Loucy (cell line): ENCODE measurements around the gene USP8.
"Not testable (repeated sequence)": the region's sequence is repeated elsewhere in the genome, so short reads cannot be mapped to it uniquely, and the experiment has no call there.

Experiments
- H2AFZ ChIP-seq: fragments of 200-600 bp; sonication (generic); 2 replicates; pipeline ENCODE4 v1.6.0; 2016; ENCODE audit warnings: antibody characterized with exemption, mild to moderate bottlenecking, low read length, moderate library complexity
- H3F3A ChIP-seq: fragments of 200-600 bp; 2 replicates; pipeline ENCODE4 v1.6.0; 2016; ENCODE audit warnings: antibody characterized with exemption, low read depth, mild to moderate bottlenecking
- H3K27me3 ChIP-seq: fragments of 200-600 bp; sonication (generic); 2 replicates; pipeline ENCODE4 v1.6.1; 2014; ENCODE audit warnings: low read length, mild to moderate bottlenecking; ENCODE audit not compliant: insufficient read depth, poor library complexity, severe bottlenecking
- H3K36me3 ChIP-seq: fragments of 200-600 bp; sonication (generic); 2 replicates; pipeline ENCODE4 v1.6.1; 2016; ENCODE audit warnings: low read length; ENCODE audit not compliant: insufficient read depth
- H3K4me1 ChIP-seq: fragments of 200-600 bp; sonication (generic); 2 replicates; pipeline ENCODE4 v1.5.1; 2014; ENCODE audit warnings: low read length, mild to moderate bottlenecking; ENCODE audit not compliant: insufficient read depth, poor library complexity, severe bottlenecking
- H3K4me2 ChIP-seq: fragments of 200-600 bp; sonication (generic); 2 replicates; pipeline ENCODE4 v1.6.0; 2014; ENCODE audit warnings: antibody characterized with exemption, low read length, low read depth, mild to moderate bottlenecking; ENCODE audit not compliant: poor library complexity, severe bottlenecking
- H3K4me3 ChIP-seq: fragments of 200-600 bp; sonication (generic); 2 replicates; pipeline ENCODE4 v1.5.1; 2014; ENCODE audit warnings: low read length, mild to moderate bottlenecking, mixed read lengths; ENCODE audit not compliant: poor library complexity, severe bottlenecking
- H3K79me2 ChIP-seq: fragments of 200-600 bp; sonication (generic); 2 replicates; pipeline ENCODE4 v1.6.1; 2014; ENCODE audit warnings: low read length; ENCODE audit not compliant: insufficient read depth
- H3K9ac ChIP-seq: fragments of 200-600 bp; sonication (generic); 2 replicates; pipeline ENCODE4 v1.6.0; 2014; ENCODE audit warnings: mild to moderate bottlenecking, low read depth, low read length, moderate library complexity; ENCODE audit not compliant: poor library complexity, severe bottlenecking
- H3K9me2 ChIP-seq: fragments of 200-600 bp; sonication (generic); replicated peaks from 2 replicates; pipeline ENCODE4 v1.6.1; 2016; ENCODE audit warnings: low read depth, low read length, mixed read lengths
- H3K9me3 ChIP-seq: fragments of 200-600 bp; sonication (generic); 2 replicates; pipeline ENCODE4 v1.6.1; 2014; ENCODE audit warnings: mild to moderate bottlenecking, antibody characterized with exemption, low read length, low read depth; ENCODE audit not compliant: insufficient read depth
- H4K20me1 ChIP-seq: fragments of 200-600 bp; sonication (generic); 2 replicates; pipeline ENCODE4 v1.6.0; 2014; ENCODE audit warnings: antibody characterized with exemption, low read length, mild to moderate bottlenecking; ENCODE audit not compliant: insufficient read depth, poor library complexity, severe bottlenecking
- CTCF ChIP-seq: fragments of 200-600 bp; sonication (generic); conservative IDR thresholded peaks from 2 replicates; pipeline ENCODE4 v1.5.1; 2014; ENCODE audit warnings: mild to moderate bottlenecking, antibody characterized with exemption, low read length
- EZH2phosphoT487 ChIP-seq: fragments of 200-600 bp; IDR thresholded peaks from 2 replicates; pipeline ENCODE4 v1.6.1; 2018; ENCODE audit warnings: antibody characterized with exemption, mild to moderate bottlenecking, moderate library complexity, borderline replicate concordance

USP8 gene

GRCh38 chr15:50424066-50424890, at the start of gene USP8:
Gene USP8 (plus strand): TSS chr15:50424405. CDS start chr15:50439074, 14,669 bp downstream.
- peak within 1 kb of the TSS; percentile 97 for H3K4me2 ChIP-seq
- TF ChIP-seq EZH2phosphoT487 (no peak), CTCF (no peak)
- no peaks in the 10 kb centered on the region for H3F3A ChIP-seq
- H3K27me3 ChIP-seq = no peaks in the 10 kb centered on the region
- peaks cover 36% of the 10 kb centered on the region for H4K20me1 ChIP-seq
- H3K4me1 ChIP-seq = peaks cover 38% of the 10 kb centered on the region
- H3K9me3 ChIP-seq = no peaks in the 10 kb centered on the region
- H3K9ac ChIP-seq = peak within 1 kb of the TSS; percentile 84
- peaks cover 49% of the 10 kb centered on the region for H3K79me2 ChIP-seq
- no peaks in the 10 kb centered on the region for H3K36me3 ChIP-seq
- H3K4me3 ChIP-seq = peak within 1 kb of the TSS; percentile 87
- H2AFZ ChIP-seq = peak within 1 kb of the TSS; percentile 63
- H3K9me2 ChIP-seq = no peaks in the 10 kb centered on the region

GRCh38 chr15:50377867-50378751, 46.1 kb upstream of the USP8 start:
- no peaks in the 10 kb centered on the region for H3K9me3 ChIP-seq
- no peaks in the 10 kb centered on the region for H4K20me1 ChIP-seq
- H3K27me3 ChIP-seq = no peaks in the 10 kb centered on the region
- no peak for TF ChIP-seq EZH2phosphoT487
- no peak for TF ChIP-seq CTCF
- 0 out of 2 replicates have a peak overlapping the region, but pooled peaks have one; percentile 18 for H2AFZ ChIP-seq
- no peaks in the 10 kb centered on the region for H3K36me3 ChIP-seq
- H3K9me2 ChIP-seq = no peaks in the 10 kb centered on the region
- no peaks in the 10 kb centered on the region for H3K4me1 ChIP-seq
- H3K4me3 ChIP-seq = no peak overlapping the region
- H3K4me2 ChIP-seq = no peak overlapping the region
- H3F3A ChIP-seq = no peaks in the 10 kb centered on the region
- no peaks in the 10 kb centered on the region for H3K79me2 ChIP-seq
- H3K9ac ChIP-seq = no peak overlapping the region

- H3K4me2 ChIP-seq = no peak overlapping the region
- H3K79me2 ChIP-seq = no peaks in the 10 kb centered on the region
- H3K9ac ChIP-seq = no peak overlapping the region
- no peaks in the 10 kb centered on the region for H3K9me3 ChIP-seq
- H3K4me1 ChIP-seq = no peaks in the 10 kb centered on the region
- H3K4me3 ChIP-seq = no peak overlapping the region
- H3K9me2 ChIP-seq = no peaks in the 10 kb centered on the region
- no peaks in the 10 kb centered on the region for H4K20me1 ChIP-seq
- H3K27me3 ChIP-seq = no peaks in the 10 kb centered on the region
- H3F3A ChIP-seq = no peaks in the 10 kb centered on the region
- no peak for TF ChIP-seq EZH2phosphoT487
- TF ChIP-seq CTCF = no peak
- no peak overlapping the region for H2AFZ ChIP-seq
- no peaks in the 10 kb centered on the region for H3K36me3 ChIP-seq
These were observed 45.4 kb upstream of the USP8 start for GRCh38 chr15:50378776-50379175.

- H3K9me2 ChIP-seq, H2AFZ ChIP-seq, H3F3A ChIP-seq, H3K4me1 ChIP-seq, H3K4me2 ChIP-seq, H3K9me3 ChIP-seq, H3K36me3 ChIP-seq, H3K9ac ChIP-seq, H3K27me3 ChIP-seq, H3K79me2 ChIP-seq, H4K20me1 ChIP-seq, H3K4me3 ChIP-seq: not testable (repeated sequence)
These were observed 44.8 kb upstream of the USP8 start for GRCh38 chr15:50379413-50379812.
